ENCODE measurements around the gene EEFSEC. TPM values are rescaled to one million over a fixed set of nuclear protein-coding genes. Genes with fewer than 3 reads are reported as not detected.

Gene EEFSEC
- total RNA-seq, 1 donor from 2014 or later, result 0.92 TPM

GRCh38 chr3:128452678-128453275 is 299.5 kb downstream of the EEFSEC start:
- H3K27ac Mint-ChIP-seq, result peak overlapping the region; percentile 32
- Histone ChIP-seq H3K4me2 (no peak overlapping the region), H3K9ac (no peak overlapping the region), H2AFZ (replicated peaks) (no peak overlapping the region), H3K4me3 (no peak overlapping the region), H4K20me1 (ENCODE audit: low read depth) (no peaks in the 10 kb centered on the region), H3K4me1 (peaks cover 5% of the 10 kb centered on the region), H3K79me2 (ENCODE audit: low read depth) (no peaks in the 10 kb centered on the region), H3K36me3 (no peaks in the 10 kb centered on the region), H3K27ac (no peak overlapping the region), H3K9me3 (ENCODE audit: low read depth) (no peaks in the 10 kb centered on the region), H3F3A (ENCODE audit: low read depth) (no peaks in the 10 kb centered on the region), H3K27me3 (peaks cover 25% of the 10 kb centered on the region)
- H3K36me3 Mint-ChIP-seq, result no peaks in the 10 kb centered on the region
- H3K27me3 Mint-ChIP-seq (ENCODE audit: insufficient read depth, low read depth), result peaks cover 25% of the 10 kb centered on the region
- no peak overlapping the region for H3K4me3 Mint-ChIP-seq
- peaks cover 11% of the 10 kb centered on the region for H3K4me1 Mint-ChIP-seq
- peaks cover 3% of the 10 kb centered on the region for H3K9me3 Mint-ChIP-seq
- TF ChIP-seq, protein P1, sequence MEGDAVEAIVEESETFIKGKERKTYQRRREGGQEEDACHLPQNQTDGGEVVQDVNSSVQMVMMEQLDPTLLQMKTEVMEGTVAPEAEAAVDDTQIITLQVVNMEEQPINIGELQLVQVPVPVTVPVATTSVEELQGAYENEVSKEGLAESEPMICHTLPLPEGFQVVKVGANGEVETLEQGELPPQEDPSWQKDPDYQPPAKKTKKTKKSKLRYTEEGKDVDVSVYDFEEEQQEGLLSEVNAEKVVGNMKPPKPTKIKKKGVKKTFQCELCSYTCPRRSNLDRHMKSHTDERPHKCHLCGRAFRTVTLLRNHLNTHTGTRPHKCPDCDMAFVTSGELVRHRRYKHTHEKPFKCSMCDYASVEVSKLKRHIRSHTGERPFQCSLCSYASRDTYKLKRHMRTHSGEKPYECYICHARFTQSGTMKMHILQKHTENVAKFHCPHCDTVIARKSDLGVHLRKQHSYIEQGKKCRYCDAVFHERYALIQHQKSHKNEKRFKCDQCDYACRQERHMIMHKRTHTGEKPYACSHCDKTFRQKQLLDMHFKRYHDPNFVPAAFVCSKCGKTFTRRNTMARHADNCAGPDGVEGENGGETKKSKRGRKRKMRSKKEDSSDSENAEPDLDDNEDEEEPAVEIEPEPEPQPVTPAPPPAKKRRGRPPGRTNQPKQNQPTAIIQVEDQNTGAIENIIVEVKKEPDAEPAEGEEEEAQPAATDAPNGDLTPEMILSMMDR (IDR thresholded peaks at IDR 0.05), result no peak
- TF ChIP-seq EZH2 (IDR thresholded peaks at IDR 0.05), result no peak
- no peak for TF ChIP-seq EZH2phosphoT487 (IDR thresholded peaks at IDR 0.05)
- no peak for DNase-seq (ENCODE audit: low spot score)

GRCh38 chr3:128453501-128454309 is 300.4 kb downstream of the EEFSEC start:
- no peak for DNase-seq (ENCODE audit: low spot score)
- H3K27ac ChIP-seq, result no peak overlapping the region
- no peak overlapping the region for H3K4me2 ChIP-seq
- Mint-ChIP-seq H3K4me3 (no peak overlapping the region), H3K4me1 (peaks cover 16% of the 10 kb centered on the region), H3K36me3 (no peaks in the 10 kb centered on the region), H3K9me3 (peaks cover 3% of the 10 kb centered on the region), H3K27ac (peak overlapping the region; percentile 33), H3K27me3 (ENCODE audit: insufficient read depth, low read depth) (peaks cover 28% of the 10 kb centered on the region)
- H3K9ac ChIP-seq, result no peak overlapping the region
- H3K4me3 ChIP-seq, result no peak overlapping the region
- H3K79me2 ChIP-seq (ENCODE audit: low read depth), result no peaks in the 10 kb centered on the region
- H4K20me1 ChIP-seq (ENCODE audit: low read depth), result no peaks in the 10 kb centered on the region
- no peaks in the 10 kb centered on the region for H3K36me3 ChIP-seq
- TF ChIP-seq EZH2phosphoT487 (IDR thresholded peaks at IDR 0.05) (no peak), EZH2 (IDR thresholded peaks at IDR 0.05) (no peak)
- TF ChIP-seq, protein P1 (IDR thresholded peaks at IDR 0.05), result no peak
- H3K9me3 ChIP-seq (ENCODE audit: low read depth), result no peaks in the 10 kb centered on the region
- no peak overlapping the region for H2AFZ ChIP-seq (replicated peaks)
- H3F3A ChIP-seq (ENCODE audit: low read depth), result no peaks in the 10 kb centered on the region
- peaks cover 5% of the 10 kb centered on the region for H3K4me1 ChIP-seq
- H3K27me3 ChIP-seq, result peaks cover 25% of the 10 kb centered on the region

GRCh38 chr3:128454310-128454618 is 301.0 kb downstream of the EEFSEC start:
- no peak overlapping the region for H3K4me3 ChIP-seq
- no peak overlapping the region for H3K4me2 ChIP-seq
- peaks cover 22% of the 10 kb centered on the region for H3K27me3 ChIP-seq
- no peak overlapping the region for H3K27ac ChIP-seq
- Mint-ChIP-seq H3K36me3 (no peaks in the 10 kb centered on the region), H3K27ac (no peak overlapping the region), H3K4me3 (no peak overlapping the region), H3K9me3 (peaks cover 3% of the 10 kb centered on the region), H3K4me1 (peaks cover 21% of the 10 kb centered on the region), H3K27me3 (ENCODE audit: insufficient read depth, low read depth) (peaks cover 25% of the 10 kb centered on the region)
- H3K36me3 ChIP-seq, result no peaks in the 10 kb centered on the region
- H3K4me1 ChIP-seq, result peaks cover 5% of the 10 kb centered on the region
- no peaks in the 10 kb centered on the region for H4K20me1 ChIP-seq (ENCODE audit: low read depth)
- no peak overlapping the region for H3K9ac ChIP-seq
- DNase-seq (ENCODE audit: low spot score), result no peak
- no peak overlapping the region for H2AFZ ChIP-seq (replicated peaks)
- no peaks in the 10 kb centered on the region for H3K9me3 ChIP-seq (ENCODE audit: low read depth)
- no peak for TF ChIP-seq EZH2phosphoT487 (IDR thresholded peaks at IDR 0.05)
- TF ChIP-seq EZH2 (IDR thresholded peaks at IDR 0.05), result no peak
- H3K79me2 ChIP-seq (ENCODE audit: low read depth), result no peaks in the 10 kb centered on the region
- H3F3A ChIP-seq (ENCODE audit: low read depth), result no peaks in the 10 kb centered on the region

GRCh38 chr3:128455116-128455515 is 301.8 kb downstream of the EEFSEC start:
- Mint-ChIP-seq H3K9me3 (peaks cover 3% of the 10 kb centered on the region), H3K4me3 (no peak overlapping the region), H3K36me3 (no peaks in the 10 kb centered on the region), H3K4me1 (peaks cover 26% of the 10 kb centered on the region), H3K27ac (peak overlapping the region; percentile 10), H3K27me3 (ENCODE audit: insufficient read depth, low read depth) (peaks cover 22% of the 10 kb centered on the region)
- peaks cover 22% of the 10 kb centered on the region for H3K27me3 ChIP-seq
- no peak overlapping the region for H3K4me2 ChIP-seq
- H3K9ac ChIP-seq, result no peak overlapping the region
- no peak overlapping the region for H3K4me3 ChIP-seq
- H3F3A ChIP-seq (ENCODE audit: low read depth), result no peaks in the 10 kb centered on the region
- no peak overlapping the region for H2AFZ ChIP-seq (replicated peaks)
- H3K27ac ChIP-seq, result no peak overlapping the region
- H3K79me2 ChIP-seq (ENCODE audit: low read depth), result no peaks in the 10 kb centered on the region
- TF ChIP-seq, protein P1 (IDR thresholded peaks at IDR 0.05), result no peak
- TF ChIP-seq EZH2 (IDR thresholded peaks at IDR 0.05) (no peak), EZH2phosphoT487 (IDR thresholded peaks at IDR 0.05) (no peak)
- H4K20me1 ChIP-seq (ENCODE audit: low read depth), result no peaks in the 10 kb centered on the region
- no peaks in the 10 kb centered on the region for H3K36me3 ChIP-seq
- no peak for DNase-seq (ENCODE audit: low spot score)
- no peaks in the 10 kb centered on the region for H3K9me3 ChIP-seq (ENCODE audit: low read depth)
- peaks cover 5% of the 10 kb centered on the region for H3K4me1 ChIP-seq
